Measurements from ENCODE around the gene ZNF33B.

The ZNF33B gene

GRCh38 chr10:42553064-42553407 lies 85.3 kb downstream of the ZNF33B start:
- no peak for TF ChIP-seq CTCF (IDR thresholded peaks at IDR 0.05; ENCODE audit: low read depth, low read length)
- DNase-seq (ENCODE audit: low read depth, low spot score): no peak
- peak overlapping the region; percentile 79 for H3K4me3 ChIP-seq (ENCODE audit: low read depth, low read length)
- in situ Hi-C loops (cut with HindIII; ENCODE audit: low sequenced_read_pairs): no loop called here

- peak overlapping the region; percentile 79 for H3K4me3 ChIP-seq (ENCODE audit: low read depth, low read length)
- peak; percentile 98 for DNase-seq (ENCODE audit: low read depth, low spot score)
- in situ Hi-C loops (cut with HindIII; ENCODE audit: low sequenced_read_pairs): no loop called here
- no peak for TF ChIP-seq CTCF (IDR thresholded peaks at IDR 0.05; ENCODE audit: low read depth, low read length)
Observed at GRCh38 chr10:42552188-42553063, 85.9 kb downstream of the ZNF33B start.

- no peak for TF ChIP-seq CTCF (IDR thresholded peaks at IDR 0.05; ENCODE audit: low read depth, low read length)
- DNase-seq (ENCODE audit: low read depth, low spot score): no peak
Observed at GRCh38 chr10:42551582-42552187, 86.7 kb downstream of the ZNF33B start.

GRCh38 chr10:42549851-42550250 lies 88.5 kb downstream of the ZNF33B start:
- TF ChIP-seq CTCF (IDR thresholded peaks at IDR 0.05; ENCODE audit: low read depth, low read length): no peak
- in situ Hi-C loops (cut with HindIII; ENCODE audit: low sequenced_read_pairs): no loop called here
- H3K4me3 ChIP-seq (ENCODE audit: low read depth, low read length): no peak overlapping the region
- no peak for DNase-seq (ENCODE audit: low read depth, low spot score)

More at GRCh38 chr10:42551582-42552187, 86.7 kb downstream of the ZNF33B start:
- peak overlapping the region; percentile 79 for H3K4me3 ChIP-seq (ENCODE audit: low read depth, low read length)
- in situ Hi-C loops (cut with HindIII; ENCODE audit: low sequenced_read_pairs): no loop called here

- TF ChIP-seq CTCF (IDR thresholded peaks at IDR 0.05; ENCODE audit: low read depth, low read length): no peak
- in situ Hi-C loops (cut with HindIII; ENCODE audit: low sequenced_read_pairs): no loop called here
- DNase-seq (ENCODE audit: low read depth, low spot score): no peak
- H3K4me3 ChIP-seq (ENCODE audit: low read depth, low read length): no peak overlapping the region
Observed at GRCh38 chr10:42548254-42548653, 90.1 kb downstream of the ZNF33B start.

GRCh38 chr10:42544945-42545344 lies 93.4 kb downstream of the ZNF33B start:
- no peak overlapping the region for H3K4me3 ChIP-seq (ENCODE audit: low read depth, low read length)
- no peak for TF ChIP-seq CTCF (IDR thresholded peaks at IDR 0.05; ENCODE audit: low read depth, low read length)
- DNase-seq (ENCODE audit: low read depth, low spot score): no peak
- in situ Hi-C loops (cut with HindIII; ENCODE audit: low sequenced_read_pairs): no loop called here
